GM18873 (cell line): ENCODE results near the gene PPP1R16B.
A peak's percentile ranks its signal among the peaks of the same experiment; 100 is the strongest.

Source experiments
- ATAC-seq: cut with Tn5 transposase; IDR thresholded peaks from one replicate; pipeline ENCODE4 v1.9.1; 2021; ENCODE audit warnings: mild to moderate bottlenecking, moderate library complexity, moderate number of reproducible peaks; ENCODE audit not compliant: unreplicated experiment, low FRiP score

The PPP1R16B gene

DNA sequence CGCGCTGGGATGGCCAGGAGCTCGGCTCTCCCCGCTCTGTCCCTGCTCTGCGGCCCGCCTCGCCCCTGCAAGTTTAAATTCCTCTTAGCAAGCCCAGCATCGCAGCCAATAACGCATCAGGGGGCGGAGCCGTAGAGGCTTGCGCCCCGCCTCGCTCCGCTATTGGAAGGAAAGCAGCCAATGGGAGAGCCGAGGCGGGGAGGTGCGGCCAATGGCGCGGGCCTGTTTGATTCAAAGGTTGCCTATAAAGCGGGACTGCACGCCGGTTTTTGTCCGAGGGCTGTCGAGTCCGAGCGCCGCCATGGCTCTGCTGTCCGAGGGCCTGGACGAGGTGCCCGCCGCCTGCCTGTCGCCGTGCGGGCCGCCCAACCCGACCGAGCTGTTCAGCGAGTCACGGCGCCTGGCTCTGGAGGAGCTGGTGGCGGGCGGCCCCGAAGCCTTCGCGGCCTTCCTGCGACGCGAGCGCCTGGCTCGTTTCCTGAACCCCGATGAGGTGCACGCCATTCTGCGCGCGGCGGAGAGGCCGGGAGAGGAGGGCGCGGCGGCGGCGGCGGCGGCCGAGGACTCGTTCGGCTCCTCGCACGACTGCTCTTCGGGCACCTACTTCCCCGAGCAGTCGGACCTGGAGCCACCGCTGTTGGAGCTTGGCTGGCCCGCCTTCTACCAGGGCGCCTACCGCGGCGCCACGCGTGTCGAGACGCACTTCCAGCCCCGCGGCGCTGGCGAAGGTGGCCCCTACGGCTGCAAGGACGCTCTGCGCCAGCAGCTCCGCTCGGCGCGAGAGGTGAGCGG lies 120.8 kb downstream of the PPP1R16B start, which contains the start of gene FAM83D:
FAM83D (plus strand) TSS at position 276 of the 792 bp plus-strand sequence; CDS start at position 302, 26 bp downstream.
- ATAC-seq: peak; percentile 73

- ATAC-seq: peak; percentile 7
Measured at GRCh38 chr20:38926934-38927616, 121.6 kb downstream of the PPP1R16B start.

DNA sequence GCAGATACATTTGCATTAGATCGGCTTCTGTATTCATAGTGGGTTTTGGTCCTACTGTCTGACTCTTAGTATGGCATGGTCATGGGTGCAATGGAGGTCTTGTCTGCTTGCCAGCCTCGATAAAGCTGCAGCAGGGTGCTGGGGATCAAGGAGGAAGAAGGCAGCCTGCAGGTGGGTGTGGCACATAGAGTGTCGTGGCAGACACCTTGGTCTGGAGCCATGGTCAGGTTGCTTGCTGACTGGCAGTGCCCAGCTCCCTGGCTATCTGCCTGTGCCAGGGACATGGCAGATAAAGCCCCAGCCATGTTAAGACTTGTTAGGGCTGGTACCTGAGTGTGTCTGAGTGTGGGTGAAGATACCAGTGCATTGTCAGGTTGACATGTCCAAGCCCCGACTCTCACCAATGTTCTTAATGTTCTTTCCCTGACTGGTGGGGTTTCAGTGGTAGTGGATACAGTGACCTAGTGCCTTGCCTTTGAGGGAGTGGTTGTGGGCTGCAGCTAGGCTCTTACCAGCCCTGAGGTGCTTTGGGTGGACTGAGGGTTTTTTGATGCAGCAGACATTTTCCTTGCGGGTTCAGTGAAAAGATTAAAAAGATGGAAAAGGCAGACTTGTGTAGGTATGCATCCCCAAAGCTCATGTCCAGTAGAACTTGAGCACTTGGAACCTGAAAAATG lies 122.5 kb downstream of the PPP1R16B start:
- no peak for ATAC-seq

- no peak for ATAC-seq
Measured at GRCh38 chr20:38930242-38930569, 124.7 kb downstream of the PPP1R16B start.

DNA sequence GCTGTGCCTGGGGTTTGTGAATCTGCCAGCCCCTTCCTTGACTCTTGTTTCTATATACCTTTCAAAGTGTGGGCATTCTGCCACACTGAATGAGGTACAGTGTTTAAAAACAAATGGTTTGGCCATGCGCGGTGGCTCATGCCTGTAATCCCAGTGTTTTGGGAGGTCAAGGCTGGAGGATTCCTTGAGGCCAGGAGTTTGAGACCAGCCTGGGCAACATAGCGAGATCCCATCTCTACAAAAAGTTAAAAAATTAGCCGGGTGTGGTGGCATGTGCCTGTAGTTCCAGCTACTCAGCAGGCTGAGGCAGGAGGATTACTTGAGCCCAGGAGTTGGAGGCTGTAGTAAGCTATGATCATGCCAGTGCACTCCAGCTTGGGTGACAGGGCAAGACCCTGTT lies 126.5 kb downstream of the PPP1R16B start:
- no peak for ATAC-seq

DNA sequence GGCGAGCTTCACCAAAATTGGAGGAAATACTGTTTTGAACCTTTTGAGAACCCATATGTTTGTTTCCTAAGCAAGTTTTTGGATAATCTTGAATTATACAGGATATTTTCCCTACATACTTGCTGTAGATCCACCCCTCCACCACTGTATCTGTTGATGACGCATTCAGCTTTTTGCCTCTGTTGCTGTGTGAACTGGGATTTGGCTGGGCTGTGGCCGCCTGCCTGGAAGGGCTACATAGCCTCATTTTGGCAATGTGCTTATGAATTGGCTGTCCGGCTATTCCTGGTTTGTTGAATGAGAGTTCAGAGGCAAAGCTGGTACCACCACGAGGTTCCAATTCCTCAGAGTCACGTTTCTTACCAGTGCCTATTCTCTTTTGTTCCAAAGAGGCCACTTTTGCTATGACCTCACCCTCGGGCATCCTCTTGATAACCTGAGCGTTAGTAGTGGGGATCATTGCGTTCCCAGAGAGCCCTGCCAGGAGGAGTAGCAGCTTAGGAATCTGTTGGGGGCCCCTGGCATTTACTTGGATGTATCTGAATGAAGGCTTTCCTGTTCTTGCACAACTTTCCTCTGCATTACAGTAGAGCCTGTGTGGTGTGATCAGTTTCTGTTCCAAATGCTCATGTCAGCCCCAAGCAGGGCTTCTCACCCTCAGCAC lies 127.1 kb downstream of the PPP1R16B start:
- ATAC-seq: no peak

- no peak for ATAC-seq
Measured at GRCh38 chr20:38934530-38934929, 129.0 kb downstream of the PPP1R16B start.

DNA sequence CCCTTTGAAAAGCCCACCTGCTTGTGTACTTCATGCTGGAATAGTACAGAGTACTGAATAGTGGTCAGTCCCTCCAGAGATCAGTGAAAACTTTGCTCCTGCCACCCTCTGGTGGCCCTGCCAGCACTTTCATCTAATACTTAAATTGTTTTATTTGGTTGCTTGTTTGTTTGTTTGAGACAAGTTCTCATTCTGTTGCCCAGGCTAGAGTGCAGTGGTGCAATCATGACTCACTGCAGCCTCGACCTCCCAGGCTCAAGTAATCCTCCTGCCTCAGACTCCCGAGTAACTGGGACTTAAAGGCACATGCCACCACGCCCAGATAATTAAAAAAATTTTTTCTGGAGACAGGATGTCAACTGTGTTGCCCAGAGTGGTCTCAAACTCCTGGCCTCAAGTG lies 129.8 kb downstream of the PPP1R16B start:
- ATAC-seq: no peak

DNA sequence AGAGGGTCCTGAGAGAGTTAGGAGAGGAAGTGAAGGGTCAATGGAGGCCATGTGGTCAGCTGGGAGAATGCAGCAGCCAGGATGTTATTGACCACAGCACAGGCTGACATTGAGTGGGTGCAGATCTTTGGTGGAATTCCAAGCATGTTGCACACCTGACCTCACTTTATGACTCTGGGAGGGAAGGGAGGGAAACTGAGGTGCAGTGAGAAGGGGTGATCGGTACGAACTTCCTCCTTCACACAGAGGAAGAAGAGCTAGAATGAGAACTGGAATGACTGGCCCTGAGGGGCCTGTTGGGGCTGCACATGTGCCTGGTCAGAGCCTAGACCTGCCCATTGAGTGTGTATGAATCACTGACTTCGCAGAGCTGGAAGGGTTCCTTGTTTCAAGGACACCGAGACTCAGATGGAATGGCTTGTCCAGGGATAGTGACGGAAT lies 130.5 kb downstream of the PPP1R16B start:
- no peak for ATAC-seq

GRCh38 chr20:38937000-38937399 lies 131.5 kb downstream of the PPP1R16B start:
- ATAC-seq: no peak

GRCh38 chr20:38937978-38938473 lies 132.5 kb downstream of the PPP1R16B start:
- no peak for ATAC-seq

DNA sequence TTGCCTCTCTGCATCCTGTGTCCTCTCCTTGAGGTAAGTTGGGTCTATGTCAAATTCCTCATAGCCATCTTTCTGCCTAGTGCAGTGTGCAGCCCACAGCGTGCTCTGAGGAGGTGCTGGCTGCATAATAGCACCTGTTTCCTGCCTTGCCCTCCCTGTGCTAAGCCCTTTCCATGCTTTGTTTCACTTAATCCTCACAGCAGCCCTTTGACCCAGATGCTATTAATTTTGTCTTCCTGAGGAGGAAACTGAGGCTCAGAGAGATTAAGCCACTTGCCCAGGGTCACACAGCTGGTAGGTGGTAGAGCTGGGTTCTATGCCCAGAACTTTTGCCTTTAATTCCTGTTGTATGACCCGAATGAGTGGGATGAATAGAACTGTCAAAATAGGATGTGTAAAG lies 134.2 kb downstream of the PPP1R16B start:
- ATAC-seq: no peak

GRCh38 chr20:38940644-38941043 lies 135.1 kb downstream of the PPP1R16B start:
- ATAC-seq: no peak

GRCh38 chr20:38941726-38942389 lies 136.4 kb downstream of the PPP1R16B start:
- ATAC-seq: no peak

GRCh38 chr20:38945012-38945411 lies 139.5 kb downstream of the PPP1R16B start:
- ATAC-seq: no peak

DNA sequence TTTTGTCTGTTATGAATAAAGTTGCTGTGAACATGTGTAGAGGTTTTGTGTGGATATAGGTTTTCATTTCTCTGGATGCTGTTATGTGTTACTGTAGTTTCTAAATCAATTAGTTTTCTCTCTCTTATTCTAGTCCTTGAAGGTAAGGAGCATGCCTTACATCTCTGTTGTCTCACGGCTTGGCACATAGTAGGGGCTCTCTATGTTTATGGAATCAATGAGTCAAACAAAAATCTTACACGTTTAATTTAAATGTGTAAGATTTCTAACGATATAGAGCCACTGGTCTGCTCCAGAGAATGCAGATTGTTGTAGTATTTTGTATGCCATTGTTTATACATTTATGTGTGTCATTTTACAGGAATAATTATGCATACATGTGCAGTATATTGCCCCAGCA lies 141.3 kb downstream of the PPP1R16B start:
- no peak for ATAC-seq

GRCh38 chr20:38947931-38948362 lies 142.4 kb downstream of the PPP1R16B start:
- no peak for ATAC-seq

DNA sequence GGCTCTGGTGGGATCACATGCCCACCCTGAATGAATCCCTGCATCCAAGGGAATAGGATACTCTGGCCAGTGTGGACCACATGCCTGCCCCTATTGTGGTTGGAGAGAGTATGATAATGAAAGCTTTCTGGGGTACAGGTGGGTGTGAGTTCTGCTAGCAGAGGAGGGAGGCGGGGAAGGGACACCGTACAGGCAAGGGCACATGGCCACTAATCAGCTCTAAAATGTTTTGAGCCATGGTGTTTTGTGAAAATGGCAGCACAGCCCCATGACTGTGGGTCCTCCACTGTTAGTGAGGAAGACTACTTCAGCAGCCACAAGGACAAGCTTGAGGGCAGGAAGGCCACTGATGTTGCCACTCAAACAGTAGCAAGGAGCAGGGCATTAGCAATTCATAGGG lies 144.8 kb downstream of the PPP1R16B start:
- no peak for ATAC-seq

GRCh38 chr20:38951611-38952010 lies 146.1 kb downstream of the PPP1R16B start:
- ATAC-seq: no peak

DNA sequence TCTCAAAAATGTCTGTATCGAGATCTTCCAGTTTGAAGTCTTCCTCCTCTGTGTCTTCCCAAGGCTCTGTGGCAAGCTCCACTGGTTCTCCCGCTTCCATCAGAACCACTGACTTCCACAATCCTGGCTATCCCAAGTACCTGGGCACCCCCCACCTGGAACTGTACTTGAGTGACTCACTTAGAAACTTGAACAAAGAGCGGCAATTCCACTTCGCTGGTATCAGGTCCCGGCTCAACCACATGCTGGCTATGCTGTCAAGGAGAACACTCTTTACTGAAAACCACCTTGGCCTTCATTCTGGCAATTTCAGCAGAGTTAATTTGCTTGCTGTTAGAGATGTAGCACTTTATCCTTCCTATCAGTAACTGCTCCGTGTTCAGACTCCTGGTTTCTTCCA lies 146.7 kb downstream of the PPP1R16B start:
- ATAC-seq: no peak
